Tibial nerve (tissue), 4 donors: ENCODE measurements around the gene CD300LD. TPM values are rescaled to one million over a fixed set of nuclear protein-coding genes. Genes with fewer than 3 reads are reported as not detected.

ENCODE experiments used
- DNase-seq, 2 donors: peaks; one replicate each; pipeline ENCODE4 v3.0.0-alpha.2; 2019; ENCODE audit warnings: low spot score in 2 of 2
- H3K27ac ChIP-seq, 4 donors: fragments of 200-600 bp; sonication (generic) in 3 of 4; one replicate each; pipeline ENCODE4 v1.5.1; 2017 to 2019; ENCODE audit warnings: mild to moderate bottlenecking in 1 of 4
- H3K27me3 ChIP-seq, 2 donors: fragments of 200-600 bp; sonication (generic) in 1 of 2; one replicate each; pipeline versions ENCODE4 v1.5.1 to v1.6.0; 2017 to 2019
- H3K36me3 ChIP-seq, 3 donors: fragments of 200-600 bp; sonication (generic); one replicate each; pipeline ENCODE4 v1.5.1; 2018 to 2019
- H3K4me1 ChIP-seq, 4 donors: fragments of 200-600 bp; sonication (generic) in 3 of 4; one replicate each; pipeline ENCODE4 v1.5.1; 2017 to 2019
- H3K4me3 ChIP-seq, 4 donors: fragments of 200-600 bp; sonication (generic) in 3 of 4; one replicate each; pipeline ENCODE4 v1.5.1; 2017 to 2019; ENCODE audit warnings: mild to moderate bottlenecking in 1 of 4, moderate library complexity in 1 of 4
- H3K9me3 ChIP-seq, 4 donors: fragments of 200-600 bp; sonication (generic) in 3 of 4; one replicate each; pipeline ENCODE4 v1.5.1; 2017 to 2019
- EP300 ChIP-seq, 2 donors: sonication (generic); formaldehyde crosslinking; IDR thresholded peaks; one replicate each; pipeline ENCODE4 v1.6.1; 2017; ENCODE audit warnings: antibody characterized with exemption in 2 of 2, mild to moderate bottlenecking in 1 of 2
- POLR2A ChIP-seq, 2 donors: fragments of 450-650 bp; IDR thresholded peaks; one replicate each; pipeline ENCODE4 v1.6.1; 2017; ENCODE audit warnings: antibody characterized with exemption in 2 of 2, mild to moderate bottlenecking in 2 of 2, moderate library complexity in 2 of 2
- WGBS, 2 donors: methylation state at CpG; one replicate each; pipeline ENCODE4 v1.1.5; 2018; 5-methylcytosine and 5-hydroxymethylcytosine counted together
- total RNA-seq, 4 donors: library from RNA; depleted of rRNA; stranded (reverse); fragments of >200 nt; gene quantifications; one replicate each; pipeline ENCODE4 v1.1.0, GENCODE V29; 2016
- TF ChIP-seq, protein P1 (sequence below), 5 experiments: fragments of 200-600 bp in 3 of 5; fragments of 450-650 bp in 2 of 5; sonication (generic) in 3 of 5; IDR thresholded peaks; one replicate each; pipeline ENCODE4 v1.5.1; 2016 to 2019; ENCODE audit warnings: antibody characterized with exemption in 5 of 5, mild to moderate bottlenecking in 3 of 5, moderate library complexity in 2 of 5

CD300LD gene
- total RNA-seq, 4 donors from 2014 or later: not detected

DNA sequence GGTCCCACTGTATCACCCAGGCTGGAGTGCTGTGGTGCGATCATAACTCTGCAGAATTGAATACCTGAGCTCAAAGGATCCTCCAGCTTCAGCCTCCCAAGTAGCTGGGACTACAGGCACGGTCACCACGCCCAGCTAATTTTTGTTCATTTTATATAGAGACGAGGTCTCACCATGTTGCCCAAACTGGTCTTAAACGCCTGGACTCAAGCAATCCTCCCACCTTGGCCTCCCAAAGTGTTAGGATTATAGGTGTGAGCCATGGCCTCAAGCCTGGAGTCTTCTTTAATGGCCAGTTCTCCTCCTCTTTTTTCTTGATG is 61.3 kb downstream of the CD300LD start:
- TF ChIP-seq, protein P1, sequence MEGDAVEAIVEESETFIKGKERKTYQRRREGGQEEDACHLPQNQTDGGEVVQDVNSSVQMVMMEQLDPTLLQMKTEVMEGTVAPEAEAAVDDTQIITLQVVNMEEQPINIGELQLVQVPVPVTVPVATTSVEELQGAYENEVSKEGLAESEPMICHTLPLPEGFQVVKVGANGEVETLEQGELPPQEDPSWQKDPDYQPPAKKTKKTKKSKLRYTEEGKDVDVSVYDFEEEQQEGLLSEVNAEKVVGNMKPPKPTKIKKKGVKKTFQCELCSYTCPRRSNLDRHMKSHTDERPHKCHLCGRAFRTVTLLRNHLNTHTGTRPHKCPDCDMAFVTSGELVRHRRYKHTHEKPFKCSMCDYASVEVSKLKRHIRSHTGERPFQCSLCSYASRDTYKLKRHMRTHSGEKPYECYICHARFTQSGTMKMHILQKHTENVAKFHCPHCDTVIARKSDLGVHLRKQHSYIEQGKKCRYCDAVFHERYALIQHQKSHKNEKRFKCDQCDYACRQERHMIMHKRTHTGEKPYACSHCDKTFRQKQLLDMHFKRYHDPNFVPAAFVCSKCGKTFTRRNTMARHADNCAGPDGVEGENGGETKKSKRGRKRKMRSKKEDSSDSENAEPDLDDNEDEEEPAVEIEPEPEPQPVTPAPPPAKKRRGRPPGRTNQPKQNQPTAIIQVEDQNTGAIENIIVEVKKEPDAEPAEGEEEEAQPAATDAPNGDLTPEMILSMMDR (IDR thresholded peaks at IDR 0.05): no peak
- no peak for TF ChIP-seq POLR2A (IDR thresholded peaks at IDR 0.05)
- TF ChIP-seq EP300 (IDR thresholded peaks at IDR 0.05): no peak
- H3K9me3 ChIP-seq: peaks cover 0 to 9% (median 0%) of the 10 kb centered on the region in 4 donors
- H3K36me3 ChIP-seq: no peaks in the 10 kb centered on the region
- H3K27ac ChIP-seq: no peak overlapping the region
- H3K4me1 ChIP-seq: no peaks in the 10 kb centered on the region
- H3K4me3 ChIP-seq: no peak overlapping the region
- WGBS, 2 donors: 82 to 83% methylated on average over 5 of the region's 5 CpGs
- no peak for DNase-seq
- no peaks in the 10 kb centered on the region for H3K27me3 ChIP-seq

Other genes starting within 250 kb of the CD300LD start
- gene BTBD17, start 230.4 kb downstream of the CD300LD start, total RNA-seq: not detected
- 1 to 10 TPM in 1 of 4 donors, under 1 TPM in 1, not detected in 2; 0.59 to 2.8 TPM for gene GPR142, start 224.8 kb downstream of the CD300LD start, total RNA-seq
- gene GPRC5C, start 160.2 kb downstream of the CD300LD start, total RNA-seq: 10 to 100 TPM; 41.6 to 96.4 (median 55.1) TPM
- gene CD300A, start 125.6 kb downstream of the CD300LD start, total RNA-seq: 10 to 100 TPM in 2 of 4 donors, 1 to 10 TPM in 2; 6.8 to 12.6 (median 9.8) TPM
- under 1 TPM in 2 of 4 donors, not detected in 2; 0.21 to 0.44 TPM for gene CD300LB, start 60.8 kb downstream of the CD300LD start, total RNA-seq
- 1 to 10 TPM in 2 of 4 donors, under 1 TPM in 1, not detected in 1; 0.59 to 1.8 (median 1.7) TPM for gene CD300C, start 46.2 kb downstream of the CD300LD start, total RNA-seq
- not detected for gene CD300H, start 24.8 kb downstream of the CD300LD start, total RNA-seq
- gene CD300E, start 31.5 kb upstream of the CD300LD start, total RNA-seq: 1 to 10 TPM in 1 of 4 donors, under 1 TPM in 3; under 0.01 to 1.8 (median 0.51) TPM
- gene CD300LF, start 120.6 kb upstream of the CD300LD start, total RNA-seq: 1 to 10 TPM in 1 of 4 donors, not detected in 3; 2.1 TPM
- gene RAB37, start 145.0 kb upstream of the CD300LD start, total RNA-seq: 1 to 10 TPM in 3 of 4 donors, under 1 TPM in 1; 0.87 to 4.4 (median 2.3) TPM
- gene NHERF1, start 156.3 kb upstream of the CD300LD start, total RNA-seq: 10 to 100 TPM; 42.2 to 55.2 (median 53.0) TPM
- gene NAT9, start 184.1 kb upstream of the CD300LD start, total RNA-seq: 10 to 100 TPM; 27.5 to 78.6 (median 43.2) TPM